ENCODE measurements around the gene SLC29A4.
"Not testable (repeated sequence)": the region's sequence is repeated elsewhere in the genome, so short reads cannot be mapped to it uniquely, and the experiment has no call there.

The SLC29A4 gene

DNA sequence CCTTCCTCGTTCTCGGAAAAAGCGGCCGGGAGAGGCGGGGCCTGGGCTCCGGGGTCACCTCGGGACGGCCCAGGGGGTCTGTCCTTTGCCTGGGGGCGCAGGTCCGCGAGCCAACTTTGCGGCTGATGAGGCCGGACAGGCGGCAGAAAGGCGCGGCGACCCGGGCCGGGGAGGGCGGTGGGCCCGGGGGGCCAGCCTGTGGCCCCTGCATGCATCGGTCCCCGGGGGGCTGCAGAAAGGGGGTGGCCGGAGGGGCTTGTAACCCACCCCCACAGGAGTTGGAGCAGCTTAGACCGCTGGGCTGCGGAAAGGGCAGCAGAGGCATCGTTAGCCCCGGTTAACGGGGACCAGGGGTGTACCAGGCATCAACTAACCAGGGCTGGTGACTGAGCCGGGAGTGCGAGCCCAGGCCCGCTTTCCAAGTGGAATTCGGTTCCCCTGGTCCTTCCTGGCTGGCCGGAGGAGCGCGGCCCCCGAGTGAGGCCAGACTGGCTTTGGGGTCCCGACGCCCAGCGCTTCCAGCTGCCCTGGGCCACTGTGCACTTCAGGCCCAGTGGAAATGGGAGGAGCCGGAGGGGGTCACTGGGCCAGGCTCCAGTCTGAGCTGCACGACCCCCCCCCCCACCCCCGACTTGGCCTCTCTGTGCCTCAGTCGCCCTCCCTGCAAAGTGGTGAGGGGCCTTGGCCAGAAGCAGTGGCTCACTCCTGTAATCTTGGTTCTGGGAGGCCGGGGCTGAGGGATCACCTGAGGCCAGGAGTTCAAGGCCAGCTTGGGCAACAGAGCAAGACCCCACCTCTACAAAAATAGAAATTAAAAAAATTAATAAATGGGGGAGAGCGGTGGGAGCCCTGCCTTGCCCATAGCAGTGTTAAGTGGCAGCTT lies 919 bp downstream of the SLC29A4 start:
- no peak overlapping the region for H3K4me3 Mint-ChIP-seq
- no peak overlapping the region for H3K27ac Mint-ChIP-seq

DNA sequence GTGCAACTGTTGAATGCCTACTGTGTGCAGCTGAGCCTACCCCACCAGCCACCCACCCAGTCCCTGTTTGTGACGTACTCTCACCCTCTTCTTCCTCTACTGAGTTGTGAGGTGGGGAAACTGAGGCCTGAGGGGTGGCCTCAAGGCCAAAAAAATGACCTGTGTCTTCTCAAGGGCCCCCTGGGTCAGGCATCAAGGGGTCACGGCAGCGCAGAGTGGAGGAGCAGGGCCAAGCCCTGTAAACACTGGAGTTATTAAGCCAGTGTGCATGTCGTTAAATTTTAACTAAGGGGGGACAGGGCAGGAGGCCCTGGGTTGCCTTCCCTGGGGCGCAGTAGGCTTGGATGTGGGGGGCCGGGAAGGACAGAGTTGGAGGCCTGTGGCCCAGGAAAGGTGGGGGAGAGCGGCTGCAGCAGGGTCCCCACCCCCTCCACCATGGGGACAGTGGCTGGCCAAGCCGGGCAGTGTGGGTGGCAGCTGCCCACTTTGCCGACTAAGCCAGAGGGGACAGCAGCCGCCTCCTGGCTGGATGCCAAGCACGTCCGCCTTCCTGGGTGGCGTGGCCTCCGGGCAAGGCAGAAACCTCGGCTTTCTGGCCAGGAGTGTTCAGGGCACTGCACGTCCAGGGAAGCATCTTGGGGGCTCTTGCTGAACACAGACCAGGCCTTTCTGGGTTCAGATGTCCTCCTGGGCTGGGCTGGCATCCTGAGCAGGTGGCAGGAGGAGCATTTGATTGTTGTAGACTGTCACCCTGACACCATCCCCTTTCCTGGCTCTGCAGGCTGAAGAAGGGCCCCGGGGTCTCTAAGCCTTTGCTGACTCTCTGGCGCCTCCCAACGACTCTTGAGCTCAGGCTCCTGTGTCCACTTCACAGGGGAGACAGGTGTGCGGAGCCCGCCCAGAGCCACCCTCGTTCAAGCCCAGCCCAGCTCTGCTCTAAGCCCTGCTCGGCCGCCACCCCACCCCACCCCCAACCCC lies 1.9 kb downstream of the SLC29A4 start:
- no peaks in the 10 kb centered on the region for H3K9me3 Mint-ChIP-seq
- H3K27me3 Mint-ChIP-seq = peaks cover 26% of the 10 kb centered on the region
- no peaks in the 10 kb centered on the region for H3K4me1 Mint-ChIP-seq (ENCODE audit: low read depth)
- DNase-seq = no peak
- H3K27ac Mint-ChIP-seq = no peak overlapping the region
- no peaks in the 10 kb centered on the region for H3K36me3 Mint-ChIP-seq (ENCODE audit: low read depth)
- no peak overlapping the region for H3K4me3 Mint-ChIP-seq

More for the DNA sequence above, 919 bp downstream of the SLC29A4 start:
- Mint-ChIP-seq H3K4me1 (ENCODE audit: low read depth) (no peaks in the 10 kb centered on the region), H3K27me3 (peaks cover 26% of the 10 kb centered on the region), H3K36me3 (ENCODE audit: low read depth) (no peaks in the 10 kb centered on the region), H3K9me3 (no peaks in the 10 kb centered on the region)
- DNase-seq = no peak

DNA sequence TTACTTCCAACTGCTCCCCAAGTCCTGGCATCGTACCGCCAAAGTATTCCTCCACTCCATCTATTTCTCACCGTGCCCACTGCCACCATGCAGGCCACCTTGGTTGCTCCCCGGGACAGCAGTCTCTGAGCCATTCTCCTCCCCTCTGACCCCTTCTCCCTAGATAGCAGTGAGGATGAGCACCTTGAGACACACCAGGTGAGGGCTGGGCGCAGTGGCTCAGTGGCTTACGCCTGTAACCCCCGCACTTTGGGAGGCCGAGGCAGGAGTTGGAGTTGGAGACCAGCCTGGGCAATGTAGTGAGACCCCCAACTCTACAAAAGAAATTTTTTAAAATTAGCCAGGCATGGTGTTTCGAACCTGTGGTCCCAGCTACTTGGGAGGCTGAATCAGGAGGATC lies 4.2 kb downstream of the SLC29A4 start:
- Mint-ChIP-seq H3K36me3 (ENCODE audit: low read depth) (no peaks in the 10 kb centered on the region), H3K9me3 (no peaks in the 10 kb centered on the region), H3K4me3 (no peak overlapping the region), H3K4me1 (ENCODE audit: low read depth) (no peaks in the 10 kb centered on the region), H3K27me3 (peaks cover 14% of the 10 kb centered on the region), H3K27ac (no peak overlapping the region)
- DNase-seq = no peak

DNA sequence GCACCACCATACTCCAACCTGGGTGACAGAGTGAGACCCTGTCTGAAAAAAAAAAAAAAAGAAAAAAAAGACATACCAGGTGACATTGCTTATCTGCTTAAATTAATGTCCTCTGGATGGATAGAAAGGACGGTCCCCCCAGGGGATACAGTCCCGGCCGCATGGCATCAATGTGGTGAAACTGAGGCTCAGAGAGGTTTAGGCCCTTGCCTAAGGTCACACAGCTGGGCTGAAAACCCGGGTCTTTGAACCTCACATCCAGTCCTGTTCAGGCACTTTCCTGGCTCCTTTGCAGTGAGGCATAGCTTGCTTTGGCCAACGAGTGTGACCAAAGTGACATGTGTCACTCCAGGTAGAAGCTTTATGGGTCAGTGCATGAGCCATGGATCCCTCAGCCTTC lies 4.6 kb downstream of the SLC29A4 start:
- not testable (repeated sequence) for H3K27ac Mint-ChIP-seq; H3K4me3 Mint-ChIP-seq; H3K36me3 Mint-ChIP-seq (ENCODE audit: low read depth); H3K9me3 Mint-ChIP-seq; DNase-seq; H3K4me1 Mint-ChIP-seq (ENCODE audit: low read depth)
- H3K27me3 Mint-ChIP-seq = peaks cover 14% of the 10 kb centered on the region

DNA sequence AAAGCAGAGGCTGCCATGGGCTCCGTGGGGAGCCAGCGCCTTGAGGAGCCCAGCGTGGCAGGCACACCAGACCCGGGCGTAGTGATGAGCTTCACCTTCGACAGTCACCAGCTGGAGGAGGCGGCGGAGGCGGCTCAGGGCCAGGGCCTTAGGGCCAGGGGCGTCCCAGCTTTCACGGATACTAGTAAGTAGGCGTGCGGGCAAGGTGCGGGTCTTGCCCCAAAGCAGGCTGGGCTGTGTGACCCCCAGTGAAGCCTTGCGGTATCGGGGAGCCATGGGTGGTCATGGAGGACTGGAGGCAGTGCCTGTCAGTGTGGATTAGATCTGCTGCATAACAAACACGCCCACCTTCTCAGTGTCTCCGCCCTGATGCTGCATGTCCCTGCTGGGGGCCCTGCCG lies 5.1 kb downstream of the SLC29A4 start:
- peaks cover 14% of the 10 kb centered on the region for H3K27me3 Mint-ChIP-seq
- H3K4me1 Mint-ChIP-seq (ENCODE audit: low read depth) = no peaks in the 10 kb centered on the region
- H3K36me3 Mint-ChIP-seq (ENCODE audit: low read depth) = no peaks in the 10 kb centered on the region
- no peak overlapping the region for H3K4me3 Mint-ChIP-seq
- no peak for DNase-seq
- no peaks in the 10 kb centered on the region for H3K9me3 Mint-ChIP-seq
- no peak overlapping the region for H3K27ac Mint-ChIP-seq

DNA sequence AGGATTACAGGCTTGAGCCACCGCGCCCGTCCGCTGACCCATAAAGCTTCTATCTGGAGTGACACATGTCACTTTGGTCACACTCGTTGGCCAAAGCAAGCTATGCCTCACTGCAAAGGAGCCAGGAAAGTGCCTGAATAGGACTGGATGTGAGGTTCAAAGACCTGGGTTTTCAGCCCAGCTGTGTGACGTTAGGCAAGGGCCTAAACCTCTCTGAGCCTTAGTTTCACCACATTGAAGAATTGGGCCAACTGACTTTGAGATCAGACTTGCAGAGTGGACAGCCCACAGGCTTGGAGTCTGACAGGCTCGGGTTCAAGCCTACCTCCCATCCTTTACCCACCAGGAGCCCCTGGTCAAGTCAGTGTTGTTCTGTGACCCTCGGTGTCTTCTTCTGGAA lies 5.8 kb downstream of the SLC29A4 start:
- H3K27ac Mint-ChIP-seq; H3K4me3 Mint-ChIP-seq; H3K9me3 Mint-ChIP-seq; DNase-seq; H3K36me3 Mint-ChIP-seq (ENCODE audit: low read depth); H3K4me1 Mint-ChIP-seq (ENCODE audit: low read depth): not testable (repeated sequence)
- peaks cover 14% of the 10 kb centered on the region for H3K27me3 Mint-ChIP-seq

DNA sequence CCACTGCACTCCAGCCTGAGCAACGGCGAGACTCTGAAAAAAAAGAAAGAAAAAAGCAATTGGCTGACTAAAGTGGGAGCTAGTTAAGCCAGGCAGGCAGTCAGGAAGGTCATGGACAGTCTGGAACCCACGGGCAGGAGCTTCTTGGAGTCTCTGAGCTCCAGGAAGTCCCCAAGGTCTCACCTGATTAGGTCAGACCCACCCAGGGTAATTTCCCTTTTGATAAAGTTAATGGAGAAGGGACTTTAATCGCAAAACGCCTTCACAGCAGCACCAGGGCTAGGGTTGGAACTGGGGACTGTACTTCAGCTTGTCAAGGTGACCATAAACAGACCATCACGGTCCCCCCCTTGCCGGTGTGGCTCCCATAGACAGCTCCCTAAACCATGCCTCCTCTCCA lies 6.6 kb downstream of the SLC29A4 start:
- Mint-ChIP-seq H3K4me3 (no peak overlapping the region), H3K27ac (no peak overlapping the region), H3K4me1 (ENCODE audit: low read depth) (no peaks in the 10 kb centered on the region), H3K27me3 (peaks cover 11% of the 10 kb centered on the region), H3K36me3 (ENCODE audit: low read depth) (no peaks in the 10 kb centered on the region), H3K9me3 (no peaks in the 10 kb centered on the region)
- DNase-seq = no peak

DNA sequence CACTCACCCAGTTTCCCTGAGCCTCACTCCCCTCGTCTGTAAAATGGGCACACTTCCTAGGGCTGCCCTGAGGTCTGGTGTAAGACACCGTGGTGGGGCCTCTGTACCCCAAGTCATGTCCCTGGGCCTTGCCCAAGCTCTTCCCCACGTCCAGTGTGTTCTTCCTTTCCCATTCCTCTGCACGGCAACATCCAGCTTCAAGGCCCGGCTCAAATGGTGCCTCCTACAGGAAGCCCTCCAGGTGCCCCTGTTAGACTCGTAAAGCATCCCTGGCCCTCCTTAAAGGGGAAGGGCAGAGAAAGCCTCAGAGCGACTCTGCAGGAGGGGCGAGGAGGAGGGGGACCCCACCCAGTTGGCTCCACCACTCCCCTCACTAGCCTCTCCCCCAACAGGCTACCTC lies 8.6 kb downstream of the SLC29A4 start:
- Mint-ChIP-seq H3K27ac (no peak overlapping the region), H3K9me3 (peaks cover 4% of the 10 kb centered on the region), H3K4me3 (no peak overlapping the region), H3K4me1 (ENCODE audit: low read depth) (peaks cover 2% of the 10 kb centered on the region), H3K27me3 (peaks cover 8% of the 10 kb centered on the region), H3K36me3 (ENCODE audit: low read depth) (no peaks in the 10 kb centered on the region)
- DNase-seq = no peak

DNA sequence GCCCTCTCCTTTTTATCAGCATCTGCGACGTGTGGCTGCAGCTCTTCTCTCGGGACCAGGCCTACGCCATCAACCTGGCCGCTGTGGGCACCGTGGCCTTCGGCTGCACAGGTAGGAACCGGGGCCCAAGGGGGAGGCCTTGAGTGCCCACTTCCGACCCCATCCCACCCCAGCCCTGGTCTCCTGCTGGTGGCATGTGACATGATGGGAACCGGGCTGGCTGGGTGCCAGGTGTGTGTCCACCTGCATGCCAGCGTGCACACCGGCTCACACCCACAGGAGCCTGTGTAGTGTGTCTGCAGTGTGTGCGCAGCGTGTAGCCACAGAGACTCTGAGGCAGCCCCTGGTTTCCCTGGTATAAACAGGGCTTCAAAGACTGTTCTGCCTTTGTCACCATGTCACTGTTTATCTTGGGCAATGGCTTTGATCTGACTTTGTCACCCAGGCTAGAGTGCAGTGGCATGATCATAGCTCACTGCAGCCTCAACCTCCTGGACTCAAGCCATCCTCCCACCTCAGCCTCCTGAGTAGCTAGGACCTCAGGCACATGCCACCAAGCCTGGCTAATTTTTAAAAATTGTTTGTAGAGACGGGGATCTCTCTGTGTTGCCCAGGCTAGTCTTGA lies 9.1 kb downstream of the SLC29A4 start:
- not testable (repeated sequence) for H3K27ac Mint-ChIP-seq; H3K36me3 Mint-ChIP-seq (ENCODE audit: low read depth); DNase-seq; H3K4me3 Mint-ChIP-seq; H3K27me3 Mint-ChIP-seq; H3K9me3 Mint-ChIP-seq; H3K4me1 Mint-ChIP-seq (ENCODE audit: low read depth)

DNA sequence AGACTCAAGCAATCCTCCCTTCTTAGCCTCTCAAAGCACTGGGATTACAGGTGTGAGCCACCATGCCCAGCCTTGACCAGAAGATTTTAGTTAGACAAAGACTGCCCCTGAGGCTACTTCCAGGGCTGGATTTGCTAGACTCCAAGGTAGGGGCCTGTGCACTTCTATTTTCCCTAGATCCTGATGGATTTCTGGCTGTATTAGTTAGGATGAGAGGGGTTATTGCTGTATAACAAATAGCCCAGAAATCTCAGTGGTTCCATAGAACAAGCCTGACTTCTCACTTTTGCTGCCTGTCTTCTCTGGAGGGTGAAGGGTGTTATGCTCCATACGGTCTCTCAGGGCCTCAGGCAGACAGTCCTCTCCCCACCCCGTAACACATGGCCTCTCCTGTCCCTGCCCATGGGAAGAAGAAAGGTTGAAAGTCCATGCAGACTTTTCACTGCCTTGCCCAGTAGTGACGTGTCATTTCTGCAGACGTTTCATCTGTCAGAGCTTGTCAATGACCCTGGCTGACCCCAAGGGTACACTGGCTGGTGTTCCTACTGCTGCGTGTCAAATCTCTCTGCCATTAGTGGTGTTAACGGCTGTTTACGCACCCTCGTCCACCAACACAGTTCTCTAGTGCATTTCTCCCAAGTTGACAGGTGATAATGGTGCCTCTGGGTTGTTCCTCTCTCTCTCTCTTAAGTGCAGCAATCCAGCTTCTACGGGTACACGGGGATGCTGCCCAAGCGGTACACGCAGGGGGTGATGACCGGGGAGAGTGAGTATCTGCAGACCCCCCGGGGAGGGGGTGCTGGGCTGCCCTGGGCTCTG lies 11.6 kb downstream of the SLC29A4 start:
- no peak for DNase-seq
- peaks cover 13% of the 10 kb centered on the region for H3K4me1 Mint-ChIP-seq (ENCODE audit: low read depth)
- H3K27ac Mint-ChIP-seq = no peak overlapping the region
- no peak overlapping the region for H3K4me3 Mint-ChIP-seq
- no peaks in the 10 kb centered on the region for H3K36me3 Mint-ChIP-seq (ENCODE audit: low read depth)
- H3K9me3 Mint-ChIP-seq = peaks cover 4% of the 10 kb centered on the region
- peaks cover 23% of the 10 kb centered on the region for H3K27me3 Mint-ChIP-seq

DNA sequence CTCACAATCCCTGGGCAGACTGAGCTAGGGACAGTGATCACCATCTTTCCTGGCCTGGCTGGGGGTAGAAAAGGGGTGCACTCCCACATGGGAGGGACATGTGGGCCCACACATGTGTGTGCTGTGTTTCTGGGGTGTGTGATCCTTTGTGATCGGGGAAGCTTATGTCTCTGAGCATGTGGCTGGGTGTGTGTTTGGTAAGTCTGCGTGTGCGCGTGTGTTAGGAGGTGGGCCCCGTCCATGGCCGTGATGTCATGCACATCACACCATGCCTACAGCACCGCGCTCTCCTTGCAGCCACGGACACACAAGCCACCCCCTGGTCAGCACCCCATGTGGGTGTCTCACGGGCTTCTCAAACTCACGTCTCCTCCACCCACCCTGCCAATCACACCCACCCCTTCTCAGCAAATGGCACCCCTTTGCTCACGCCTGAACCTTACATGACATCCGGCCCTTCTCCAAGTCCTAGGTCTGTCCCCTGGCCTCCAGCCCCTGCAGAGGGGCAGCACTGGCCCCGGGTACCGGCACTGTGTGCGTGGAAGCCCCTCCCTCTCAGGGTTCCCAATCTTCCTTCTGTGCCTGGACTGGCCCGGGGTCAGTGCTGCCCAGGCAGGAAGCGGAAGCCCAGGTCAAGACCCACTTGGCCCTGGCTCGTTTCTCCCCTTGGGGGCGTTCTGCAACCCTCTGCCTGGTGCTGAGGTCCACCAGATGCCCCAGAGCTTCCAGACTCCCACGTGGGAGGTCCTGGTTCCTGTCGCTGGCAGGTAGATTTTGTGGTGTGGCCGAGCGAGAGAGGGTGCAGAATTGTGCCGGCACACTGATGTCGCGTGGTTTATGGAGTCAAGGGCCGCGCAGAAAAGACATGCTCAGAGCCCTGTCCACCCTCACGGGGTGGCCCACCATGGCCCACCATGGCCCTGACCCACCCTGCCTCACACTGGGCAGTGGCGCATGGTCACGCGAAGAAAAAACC lies 12.6 kb downstream of the SLC29A4 start:
- DNase-seq = no peak
- H3K4me1 Mint-ChIP-seq (ENCODE audit: low read depth) = peaks cover 13% of the 10 kb centered on the region
- H3K27ac Mint-ChIP-seq = no peak overlapping the region
- H3K4me3 Mint-ChIP-seq = no peak overlapping the region
- H3K9me3 Mint-ChIP-seq = peaks cover 4% of the 10 kb centered on the region
- no peaks in the 10 kb centered on the region for H3K36me3 Mint-ChIP-seq (ENCODE audit: low read depth)
- peaks cover 23% of the 10 kb centered on the region for H3K27me3 Mint-ChIP-seq

DNA sequence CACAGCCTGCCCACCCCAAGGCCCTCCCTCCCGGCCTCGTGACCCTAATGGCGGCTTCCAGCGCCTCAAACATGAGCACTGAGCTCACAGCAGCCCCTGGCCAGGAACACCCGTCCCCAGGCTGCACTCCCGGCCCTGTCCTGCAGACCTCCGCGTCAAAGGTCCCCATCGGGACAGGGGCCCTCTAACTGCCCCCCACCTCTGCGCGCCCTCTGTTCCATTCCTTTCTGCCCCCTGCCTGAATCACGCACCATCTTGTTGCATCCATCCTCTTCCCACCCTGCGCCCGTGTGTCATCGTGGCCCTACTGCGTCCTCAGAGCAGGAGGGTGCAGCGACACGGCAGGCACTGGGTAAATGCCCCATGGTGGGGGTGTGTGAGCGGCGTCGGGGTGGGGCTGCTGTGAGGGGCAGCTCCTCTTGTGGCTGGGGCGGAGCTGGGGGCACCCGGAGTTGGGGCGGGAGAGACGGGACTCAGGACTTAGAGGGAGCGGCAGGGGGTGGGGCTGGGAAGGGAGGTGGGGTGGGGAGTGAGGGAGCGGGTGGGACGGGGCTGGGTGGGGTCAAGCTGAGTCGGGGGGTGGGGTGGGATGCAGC lies 13.4 kb downstream of the SLC29A4 start:
- DNase-seq = peak; percentile 42
- no peak overlapping the region for H3K4me3 Mint-ChIP-seq
- peaks cover 13% of the 10 kb centered on the region for H3K4me1 Mint-ChIP-seq (ENCODE audit: low read depth)
- H3K27ac Mint-ChIP-seq = no peak overlapping the region
- H3K9me3 Mint-ChIP-seq = peaks cover 4% of the 10 kb centered on the region
- H3K27me3 Mint-ChIP-seq = peaks cover 23% of the 10 kb centered on the region
- H3K36me3 Mint-ChIP-seq (ENCODE audit: low read depth) = no peaks in the 10 kb centered on the region
